Colonic mucosa (tissue), 4 donors: ENCODE results near the gene MYD88. TPM values are rescaled to one million over a fixed set of nuclear protein-coding genes. Genes with fewer than 3 reads are reported as not detected.
"Not testable (repeated sequence)": the region's sequence is repeated elsewhere in the genome, so short reads cannot be mapped to it uniquely, and the experiment has no call there.

Source experiments
- DNase-seq: peaks from one replicate; pipeline ENCODE4 v3.0.0-alpha.2; 2020
- H3K27ac ChIP-seq: fragments of 200-600 bp; one replicate; pipeline ENCODE4 v1.8.0; 2021
- H3K27me3 ChIP-seq: fragments of 200-600 bp; one replicate; pipeline ENCODE4 v1.8.0; 2021
- H3K36me3 ChIP-seq: fragments of 200-600 bp; one replicate; pipeline ENCODE4 v1.8.0; 2021
- H3K4me1 ChIP-seq: fragments of 200-600 bp; one replicate; pipeline ENCODE4 v1.8.0; 2021; ENCODE audit warnings: mild to moderate bottlenecking
- H3K4me3 ChIP-seq: fragments of 200-600 bp; one replicate; pipeline ENCODE4 v1.8.0; 2021
- H3K9ac ChIP-seq, 2 donors: one replicate each; pipeline ENCODE4 v1.7.0; 2013; ENCODE audit warnings: control low read depth in 2 of 2, low read depth in 2 of 2, low read length in 2 of 2
- H3K9me3 ChIP-seq: fragments of 200-600 bp; one replicate; pipeline ENCODE4 v1.8.0; 2021
- CTCF ChIP-seq: fragments of 200-600 bp; IDR thresholded peaks from one replicate; pipeline ENCODE4 v1.8.0; 2022; ENCODE audit warnings: antibody characterized with exemption, mild to moderate bottlenecking
- intact Hi-C: fragments of 100-400 bp; cut with DNase I; formaldehyde crosslinking; loops from one replicate; pipeline ENCODE4 v1.14.1; 2022
- total RNA-seq, 2 donors: library from RNA; stranded (reverse); fragmentation: NEBNext Ultra II Directional in 1 of 2; extraction: Animal tissue kit (Norgen Biotek cat#: 25700) in 1 of 2; gene quantifications; one replicate each; pipeline ENCODE4 v1.2.1, GENCODE V29; 2021
- donor health status: healthy.
- donor health status: DM: no; HTN: no; CAD: no.
- donor health status: DM: no; HTN: no; CAD: no.

MYD88 gene
- total RNA-seq, 2 donors from 2014 or later, result 69.5 to 70.4 TPM

GRCh38 chr3:38130631-38131065 is 7.8 kb upstream of the MYD88 start:
- no peaks in the 10 kb centered on the region for H3K9me3 ChIP-seq
- peaks cover 29% of the 10 kb centered on the region for H3K36me3 ChIP-seq
- peaks cover 15% of the 10 kb centered on the region for H3K4me1 ChIP-seq
- intact Hi-C loops, result no loop called here
- no peak overlapping the region for H3K27ac ChIP-seq
- H3K9ac ChIP-seq, result no peak overlapping the region
- H3K4me3 ChIP-seq, result no peak overlapping the region
- no peaks in the 10 kb centered on the region for H3K27me3 ChIP-seq
- no peak for DNase-seq
- TF ChIP-seq CTCF, result no peak

GRCh38 chr3:38131621-38132369 is 6.7 kb upstream of the MYD88 start:
- Histone ChIP-seq H3K9ac (no peak overlapping the region), H3K36me3 (peaks cover 18% of the 10 kb centered on the region), H3K27ac (no peak overlapping the region), H3K4me1 (peaks cover 17% of the 10 kb centered on the region), H3K9me3 (no peaks in the 10 kb centered on the region), H3K27me3 (no peaks in the 10 kb centered on the region), H3K4me3 (no peak overlapping the region)
- no peak for TF ChIP-seq CTCF
- intact Hi-C loops, result no loop called here
- DNase-seq, result peak; percentile 53

GRCh38 chr3:38133209-38133556 is 5.3 kb upstream of the MYD88 start:
- TF ChIP-seq CTCF, result no peak
- no peaks in the 10 kb centered on the region for H3K9me3 ChIP-seq
- no peak overlapping the region for H3K4me3 ChIP-seq
- H3K9ac ChIP-seq, result peak overlapping the region in 1 of 2 donors; percentile 56
- H3K4me1 ChIP-seq, result peaks cover 21% of the 10 kb centered on the region
- H3K36me3 ChIP-seq, result peaks cover 13% of the 10 kb centered on the region
- H3K27ac ChIP-seq, result peak overlapping the region; percentile 71
- intact Hi-C loops, result no loop called here
- H3K27me3 ChIP-seq, result no peaks in the 10 kb centered on the region
- DNase-seq, result no peak

GRCh38 chr3:38133557-38134405 is 4.7 kb upstream of the MYD88 start:
- Histone ChIP-seq H3K27me3 (no peaks in the 10 kb centered on the region), H3K27ac (peak overlapping the region; percentile 71), H3K9ac (peak overlapping the region; percentile 24 to 56), H3K9me3 (no peaks in the 10 kb centered on the region), H3K4me3 (no peak overlapping the region), H3K4me1 (peaks cover 21% of the 10 kb centered on the region), H3K36me3 (peaks cover 7% of the 10 kb centered on the region)
- intact Hi-C loops, result no loop called here
- TF ChIP-seq CTCF, result no peak
- DNase-seq, result peak; percentile 70

- H3K4me1 ChIP-seq, result peaks cover 21% of the 10 kb centered on the region
- peak overlapping the region; percentile 71 for H3K27ac ChIP-seq
- H3K27me3 ChIP-seq, H3K9me3 ChIP-seq, DNase-seq, H3K36me3 ChIP-seq, intact Hi-C loops, H3K4me3 ChIP-seq: not testable (repeated sequence)
- H3K9ac ChIP-seq, result peak overlapping the region in 1 of 2 donors; percentile 56
Observed at GRCh38 chr3:38134517-38135143, 3.8 kb upstream of the MYD88 start.

- intact Hi-C loops, H3K27me3 ChIP-seq, DNase-seq, H3K9me3 ChIP-seq, H3K36me3 ChIP-seq: not testable (repeated sequence)
- peaks cover 29% of the 10 kb centered on the region for H3K4me1 ChIP-seq
- peak overlapping the region; percentile 97 for H3K4me3 ChIP-seq
- peak overlapping the region; percentile 87 to 95 for H3K9ac ChIP-seq
- peak overlapping the region; percentile 76 for H3K27ac ChIP-seq
Observed at GRCh38 chr3:38135621-38136277, 2.7 kb upstream of the MYD88 start.
